OCI-LY1 (cell line): ENCODE measurements around the gene PLPP4.

Experiments
- EZH2 ChIP-seq: fragments of 200-600 bp; sonication (generic), shearing (Covaris generic); IDR thresholded peaks from 2 replicates; pipeline ENCODE4 v1.8.0; 2017; ENCODE audit warnings: borderline replicate concordance, mixed run types, mild to moderate bottlenecking, antibody characterized with exemption, low read length, moderate library complexity, mixed read lengths
- TF ChIP-seq, protein P1 (sequence below): fragments of 200-600 bp; sonication (generic), shearing (Covaris generic); IDR thresholded peaks from 2 replicates; pipeline ENCODE4 v1.5.1; 2017; ENCODE audit warnings: mild to moderate bottlenecking, antibody characterized with exemption, low read length, moderate library complexity, mixed read lengths

DNA sequence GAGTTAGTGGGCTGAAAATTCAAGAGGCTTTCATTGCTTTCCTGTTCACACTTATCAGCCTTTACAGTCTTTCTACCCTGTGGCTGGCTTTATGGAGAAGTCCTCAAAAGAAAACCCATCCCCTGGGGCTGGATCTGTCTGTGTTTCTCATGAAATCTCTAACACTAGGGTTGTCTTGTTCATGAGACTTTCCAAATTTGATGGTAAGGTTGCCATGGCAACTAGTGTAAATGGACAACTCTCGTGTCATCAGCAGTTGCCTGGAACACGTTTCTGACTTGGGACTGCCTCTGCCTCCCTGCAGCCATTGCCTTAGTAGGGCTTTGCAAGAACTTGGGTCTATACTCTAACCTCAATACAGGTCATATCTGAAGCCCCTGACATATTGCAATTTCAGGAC, 35.8 kb upstream of the PLPP4 start:
- TF ChIP-seq, protein P1, sequence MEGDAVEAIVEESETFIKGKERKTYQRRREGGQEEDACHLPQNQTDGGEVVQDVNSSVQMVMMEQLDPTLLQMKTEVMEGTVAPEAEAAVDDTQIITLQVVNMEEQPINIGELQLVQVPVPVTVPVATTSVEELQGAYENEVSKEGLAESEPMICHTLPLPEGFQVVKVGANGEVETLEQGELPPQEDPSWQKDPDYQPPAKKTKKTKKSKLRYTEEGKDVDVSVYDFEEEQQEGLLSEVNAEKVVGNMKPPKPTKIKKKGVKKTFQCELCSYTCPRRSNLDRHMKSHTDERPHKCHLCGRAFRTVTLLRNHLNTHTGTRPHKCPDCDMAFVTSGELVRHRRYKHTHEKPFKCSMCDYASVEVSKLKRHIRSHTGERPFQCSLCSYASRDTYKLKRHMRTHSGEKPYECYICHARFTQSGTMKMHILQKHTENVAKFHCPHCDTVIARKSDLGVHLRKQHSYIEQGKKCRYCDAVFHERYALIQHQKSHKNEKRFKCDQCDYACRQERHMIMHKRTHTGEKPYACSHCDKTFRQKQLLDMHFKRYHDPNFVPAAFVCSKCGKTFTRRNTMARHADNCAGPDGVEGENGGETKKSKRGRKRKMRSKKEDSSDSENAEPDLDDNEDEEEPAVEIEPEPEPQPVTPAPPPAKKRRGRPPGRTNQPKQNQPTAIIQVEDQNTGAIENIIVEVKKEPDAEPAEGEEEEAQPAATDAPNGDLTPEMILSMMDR: no peak
- no peak for TF ChIP-seq EZH2
